ENCODE data around the gene AMFR.
"Not testable (repeated sequence)": the region's sequence is repeated elsewhere in the genome, so short reads cannot be mapped to it uniquely, and the experiment has no call there.

Gene AMFR

GRCh38 chr16:56423584-56424403, 1.6 kb downstream of the AMFR start:
- peak; percentile 12 for DNase-seq

GRCh38 chr16:56422896-56423441, 2.4 kb downstream of the AMFR start:
- DNase-seq, result no peak

- no peak for DNase-seq
Measured at GRCh38 chr16:56421976-56422669, 3.2 kb downstream of the AMFR start.

DNA sequence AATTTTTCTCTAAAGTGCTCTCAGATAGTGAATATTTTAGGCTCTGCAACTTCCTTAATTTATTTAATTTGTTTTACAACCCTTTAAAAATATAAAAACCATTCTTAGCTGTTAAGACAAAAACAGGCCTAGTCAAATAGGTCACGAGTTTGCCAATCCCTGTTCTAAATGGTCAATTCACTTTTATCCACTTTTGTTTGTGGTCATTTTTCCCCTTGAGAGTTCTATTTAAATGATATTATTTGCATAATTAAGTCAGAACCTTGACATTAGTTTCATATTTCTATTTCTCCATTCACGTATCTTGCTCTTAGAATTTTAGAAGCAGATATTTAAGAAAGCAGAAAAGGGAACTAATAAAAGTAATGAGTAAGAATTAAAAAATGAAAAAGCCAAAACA, 4.0 kb downstream of the AMFR start:
- DNase-seq, result no peak

DNA sequence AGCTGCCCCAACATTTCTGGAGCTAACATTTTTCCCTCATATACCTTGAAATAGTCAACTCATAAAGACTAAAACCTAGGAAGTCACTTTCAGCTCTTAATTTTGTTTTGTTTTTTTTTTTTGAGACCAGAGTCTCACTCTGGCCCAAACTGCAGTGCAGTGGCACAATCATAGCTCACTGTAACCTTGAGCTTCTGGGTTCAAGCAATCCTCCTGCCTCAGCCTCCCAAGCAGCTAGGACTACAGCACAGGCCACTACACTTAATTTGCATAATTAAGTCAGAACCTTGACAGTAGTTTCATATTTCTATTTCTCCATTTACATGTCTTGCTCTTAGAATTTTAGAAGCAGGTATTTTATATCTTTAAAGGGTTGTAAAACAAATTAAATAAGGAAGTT, 4.7 kb downstream of the AMFR start:
- no peak for DNase-seq

DNA sequence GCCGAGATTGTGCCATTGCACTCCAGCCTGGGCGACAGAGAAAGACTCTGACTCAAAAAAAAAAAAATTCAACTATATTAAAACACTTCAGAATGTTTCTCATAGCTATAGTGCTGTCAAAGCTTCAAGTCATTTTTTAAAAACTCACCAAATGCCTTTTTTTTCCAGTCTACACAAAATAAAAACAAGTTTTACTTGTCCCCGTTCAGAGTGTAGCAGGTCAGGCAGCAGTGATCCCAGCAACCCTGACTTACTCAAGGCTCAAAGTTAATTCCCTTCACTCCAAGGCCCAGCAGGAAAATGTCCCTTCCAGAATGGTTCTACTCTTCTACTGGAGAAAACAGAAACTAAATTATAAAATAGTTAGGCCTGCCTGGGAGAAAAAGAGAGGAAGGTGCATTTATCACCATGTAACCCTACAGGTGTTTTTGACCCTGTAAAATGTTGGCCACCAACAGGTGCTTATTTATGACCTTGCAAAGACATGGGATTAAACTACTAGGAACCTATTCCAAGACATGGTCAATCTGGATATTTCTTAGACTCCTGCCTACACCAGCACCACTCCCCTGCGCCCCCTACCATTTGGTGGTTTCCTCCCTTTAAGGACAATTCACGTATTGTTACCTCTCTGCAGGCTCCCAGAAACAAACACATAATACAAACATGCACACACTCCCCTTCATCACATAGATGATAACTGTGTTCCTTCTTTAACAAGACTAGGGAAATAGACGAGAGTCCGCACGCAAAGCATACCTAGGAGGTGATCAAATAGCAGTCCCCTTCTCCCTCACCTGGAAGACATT, 5.4 kb downstream of the AMFR start:
- DNase-seq, result no peak

DNA sequence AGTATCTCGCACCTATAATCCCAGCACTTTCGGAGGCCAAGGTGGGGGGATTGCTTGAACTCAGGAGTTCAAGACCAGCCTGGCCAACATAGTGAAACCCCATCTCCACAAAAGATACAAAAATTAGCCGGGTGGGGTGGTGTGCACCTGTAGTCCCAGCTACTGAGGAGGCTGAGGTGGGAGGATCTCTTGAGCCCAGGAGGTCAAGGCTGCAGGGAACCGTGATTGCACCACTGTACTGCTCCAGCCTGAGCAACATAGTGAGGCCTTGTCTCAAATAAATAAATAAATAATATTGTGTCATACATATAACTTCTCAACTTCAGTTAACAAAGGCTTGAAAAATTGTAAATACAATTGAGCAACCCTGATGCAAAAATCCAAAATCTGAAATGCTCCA, 8.2 kb downstream of the AMFR start:
- DNase-seq, result no peak

- DNase-seq, result no peak
Measured at GRCh38 chr16:56415875-56416274, 9.5 kb downstream of the AMFR start.

- DNase-seq, result no peak
Measured at GRCh38 chr16:56414366-56414765, 11.0 kb downstream of the AMFR start.

GRCh38 chr16:56413381-56413780, 12.0 kb downstream of the AMFR start:
- no peak for DNase-seq

DNA sequence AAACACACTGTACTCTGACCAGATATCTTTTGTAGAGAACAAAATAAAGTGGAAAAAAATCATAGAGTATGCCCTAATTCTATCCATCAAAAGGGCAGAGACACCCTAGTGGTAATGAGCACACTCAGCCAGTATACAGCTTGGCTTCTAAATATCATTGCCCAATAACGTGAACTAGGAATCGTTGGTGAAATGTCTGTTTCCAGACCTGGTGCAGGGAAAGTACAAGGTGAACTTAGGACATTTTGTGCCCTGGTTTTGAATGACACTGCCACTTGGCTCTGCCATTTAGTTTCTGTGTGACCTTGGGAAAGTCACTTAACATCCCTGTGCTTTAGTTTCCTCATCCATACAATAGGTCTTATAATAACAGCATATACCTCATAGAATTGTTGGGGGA, 13.7 kb downstream of the AMFR start:
- DNase-seq, result no peak

DNA sequence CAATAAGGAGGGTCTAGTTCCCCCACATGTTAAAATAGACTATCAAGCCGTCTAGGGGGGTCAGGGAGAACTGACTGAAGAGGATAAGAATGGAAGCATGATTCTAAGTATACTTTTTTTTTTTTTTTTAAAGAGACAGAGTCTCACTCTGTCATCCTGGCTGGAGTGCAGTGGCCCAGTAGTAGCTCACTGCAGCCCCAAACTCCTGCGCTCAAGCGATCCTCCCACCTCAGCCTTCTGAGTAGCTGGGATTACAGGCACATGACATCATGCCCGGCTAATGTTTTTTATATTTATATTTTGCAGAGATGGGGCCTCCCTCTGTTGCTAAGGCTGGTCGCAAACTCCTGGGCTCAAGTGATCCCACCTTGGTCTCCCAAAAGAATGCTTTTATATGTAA, 14.2 kb downstream of the AMFR start:
- DNase-seq, result no peak

GRCh38 chr16:56409195-56409594, 16.1 kb downstream of the AMFR start:
- no peak for DNase-seq

DNA sequence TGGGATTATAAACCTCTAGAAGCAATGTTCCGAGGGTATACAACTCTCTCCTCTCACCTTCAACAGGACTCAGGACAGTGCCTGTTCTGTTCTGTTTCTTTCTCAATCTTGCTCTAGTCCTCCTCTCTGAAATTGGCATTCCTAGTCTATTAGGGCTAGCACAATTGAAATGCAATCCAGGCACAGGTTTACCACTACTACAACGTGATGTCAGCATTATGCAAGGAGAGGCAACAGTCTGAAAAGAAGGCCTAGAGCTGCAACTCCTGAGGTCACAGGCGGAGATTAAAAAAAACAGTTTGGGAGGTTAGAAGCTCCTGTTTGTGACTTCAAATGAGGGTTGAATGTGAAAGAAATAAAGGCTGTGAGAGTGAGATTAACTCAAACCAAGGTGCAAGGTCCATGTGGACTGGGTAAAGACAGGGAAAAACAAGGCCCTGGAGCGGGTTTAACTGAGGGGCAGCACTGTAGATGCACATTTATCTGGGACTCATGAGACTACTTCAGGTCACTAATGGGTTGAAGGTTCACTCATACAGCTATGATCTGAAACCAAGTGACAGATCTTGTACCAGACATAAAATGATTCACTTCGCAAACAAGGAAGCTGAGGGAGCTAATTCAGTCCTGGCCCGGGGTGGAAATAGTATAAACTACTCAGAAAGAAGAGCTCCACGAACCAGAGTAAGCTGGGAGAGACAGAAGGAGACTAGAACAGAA, 16.8 kb downstream of the AMFR start:
- DNase-seq, result no peak

DNA sequence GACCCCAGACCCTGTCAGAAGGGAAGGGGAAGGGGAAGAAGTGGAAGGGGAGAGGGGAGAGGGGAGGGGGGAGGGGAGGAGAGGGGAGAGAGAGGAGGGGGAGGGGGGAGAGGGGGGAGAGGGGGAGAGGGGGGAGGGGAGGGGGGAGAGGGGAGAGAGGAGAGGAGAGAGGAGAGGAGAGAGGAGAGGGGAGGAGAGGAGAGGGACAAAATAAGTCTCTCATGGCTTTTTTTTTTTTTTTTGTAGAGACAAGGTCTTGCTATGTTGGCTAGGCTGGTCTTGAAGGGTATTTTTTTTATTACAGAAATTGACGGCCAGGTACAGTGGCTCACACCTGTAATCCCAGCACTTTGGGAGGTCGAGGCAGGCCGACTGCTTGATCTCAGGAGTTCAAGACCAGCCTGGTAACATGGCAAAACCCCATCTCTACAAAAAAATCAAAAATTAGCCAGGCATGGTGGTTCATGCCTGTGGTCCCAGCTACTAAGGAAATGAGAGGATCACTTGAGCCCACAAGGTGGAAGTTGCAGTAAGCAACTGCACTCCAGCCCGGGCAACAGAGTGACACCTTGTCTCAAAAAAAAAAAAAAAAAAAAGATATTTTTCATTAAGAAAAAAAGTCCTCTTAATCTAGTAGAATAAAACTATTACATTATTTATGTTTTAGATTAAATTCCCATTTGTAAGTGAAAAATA, 19.2 kb downstream of the AMFR start:
- DNase-seq, result no peak

GRCh38 chr16:56401482-56401881, 23.9 kb downstream of the AMFR start:
- DNase-seq, result no peak

- no peak for DNase-seq
Measured at GRCh38 chr16:56400458-56400857, 24.9 kb downstream of the AMFR start.

DNA sequence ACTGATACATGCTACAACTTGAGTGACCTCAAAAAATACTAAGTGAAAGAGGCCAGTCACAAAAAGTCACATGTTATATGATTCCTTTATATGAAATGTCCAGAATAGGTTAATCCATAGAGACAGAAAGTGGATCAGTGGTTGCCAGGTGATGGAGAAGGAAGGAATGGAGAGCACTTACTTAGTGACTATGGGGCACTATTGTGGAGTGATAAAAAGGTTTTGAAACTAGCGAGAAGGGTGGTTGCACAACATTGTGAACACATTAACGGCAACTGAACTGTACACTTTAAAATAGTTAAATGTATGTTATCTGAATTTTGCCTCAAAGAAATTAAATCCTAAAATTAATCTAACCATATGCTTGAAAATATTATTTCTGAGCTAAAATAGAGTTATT, 25.9 kb downstream of the AMFR start:
- no peak for DNase-seq

GRCh38 chr16:56399047-56399446, 26.3 kb downstream of the AMFR start:
- DNase-seq, result no peak

DNA sequence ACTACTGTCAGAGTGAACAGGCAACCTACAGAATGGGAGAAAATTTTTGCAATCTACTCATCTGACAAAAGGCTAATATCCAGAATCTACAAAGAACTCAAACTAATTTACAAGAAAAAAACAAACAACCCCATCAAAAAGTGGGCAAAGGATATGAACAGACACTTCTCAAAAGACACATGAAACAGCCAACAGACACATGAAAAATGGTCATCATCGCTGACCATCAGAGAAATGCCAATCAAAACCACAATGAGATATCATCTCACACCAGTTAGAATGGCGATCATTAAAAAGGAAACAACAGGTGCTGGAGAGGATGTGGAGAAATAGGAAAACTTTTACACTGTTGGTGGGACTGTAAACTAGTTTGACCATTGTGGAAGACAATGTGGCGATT, 28.6 kb downstream of the AMFR start:
- DNase-seq, result not testable (repeated sequence)

DNA sequence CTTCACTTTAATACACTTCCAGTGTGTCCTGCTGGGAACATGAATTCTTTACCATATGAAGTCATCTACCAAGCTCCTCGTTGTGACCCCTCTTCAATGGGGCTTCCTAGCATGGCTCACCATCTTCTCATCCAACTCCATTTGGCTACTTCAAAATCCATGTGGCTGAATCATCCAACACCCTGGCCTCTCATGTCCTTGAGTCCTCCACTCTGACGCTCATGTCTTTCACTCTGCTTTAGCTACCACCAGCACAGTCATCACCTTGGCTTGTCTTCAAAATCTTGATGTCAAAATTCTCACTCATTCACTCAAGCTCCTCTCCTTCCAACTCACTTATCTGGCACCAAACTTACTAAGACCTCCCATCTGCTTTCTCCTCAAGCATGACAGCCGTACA, 35.8 kb downstream of the AMFR start:
- DNase-seq, result no peak

DNA sequence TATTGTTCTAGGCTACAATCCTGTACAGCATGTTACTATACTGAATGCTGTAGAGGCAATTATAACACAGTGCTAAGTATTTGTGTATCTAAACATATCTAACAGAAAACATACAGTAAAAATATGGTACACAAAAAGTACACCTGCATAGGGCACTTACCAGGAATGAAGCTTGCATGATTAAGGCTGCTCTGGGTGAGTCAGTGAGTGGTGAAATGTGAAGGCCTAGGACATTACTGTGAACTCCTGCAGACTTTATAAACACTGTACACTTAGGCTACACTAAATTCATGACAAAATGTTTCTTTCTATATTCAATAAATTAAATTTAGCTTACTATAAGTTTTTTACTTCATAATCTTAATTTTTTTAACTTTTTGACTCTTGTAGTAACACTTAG, 37.1 kb downstream of the AMFR start:
- no peak for DNase-seq
